ENCODE measurements around the gene CHRNB1.

GRCh38 chr17:7476951-7477350 is 32.1 kb downstream of the CHRNB1 start:
- TF ChIP-seq, protein P1, sequence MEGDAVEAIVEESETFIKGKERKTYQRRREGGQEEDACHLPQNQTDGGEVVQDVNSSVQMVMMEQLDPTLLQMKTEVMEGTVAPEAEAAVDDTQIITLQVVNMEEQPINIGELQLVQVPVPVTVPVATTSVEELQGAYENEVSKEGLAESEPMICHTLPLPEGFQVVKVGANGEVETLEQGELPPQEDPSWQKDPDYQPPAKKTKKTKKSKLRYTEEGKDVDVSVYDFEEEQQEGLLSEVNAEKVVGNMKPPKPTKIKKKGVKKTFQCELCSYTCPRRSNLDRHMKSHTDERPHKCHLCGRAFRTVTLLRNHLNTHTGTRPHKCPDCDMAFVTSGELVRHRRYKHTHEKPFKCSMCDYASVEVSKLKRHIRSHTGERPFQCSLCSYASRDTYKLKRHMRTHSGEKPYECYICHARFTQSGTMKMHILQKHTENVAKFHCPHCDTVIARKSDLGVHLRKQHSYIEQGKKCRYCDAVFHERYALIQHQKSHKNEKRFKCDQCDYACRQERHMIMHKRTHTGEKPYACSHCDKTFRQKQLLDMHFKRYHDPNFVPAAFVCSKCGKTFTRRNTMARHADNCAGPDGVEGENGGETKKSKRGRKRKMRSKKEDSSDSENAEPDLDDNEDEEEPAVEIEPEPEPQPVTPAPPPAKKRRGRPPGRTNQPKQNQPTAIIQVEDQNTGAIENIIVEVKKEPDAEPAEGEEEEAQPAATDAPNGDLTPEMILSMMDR (conservative IDR thresholded peaks at IDR 0.05; ENCODE audit: low read length) = no peak
- no peak for TF ChIP-seq EZH2phosphoT487 (IDR thresholded peaks at IDR 0.05; ENCODE audit: borderline replicate concordance, low read depth, low read length)

All from OCI-LY7 (cell line).